Transverse colon (tissue), 4 donors: ENCODE data around the gene RRAD. TPM values are rescaled to one million over a fixed set of nuclear protein-coding genes. Genes with fewer than 3 reads are reported as not detected.

Source experiments
- DNase-seq: peaks from one replicate; pipeline ENCODE4 v3.0.0-alpha.2; 2019
- H3K27ac ChIP-seq, 4 donors: fragments of 200-600 bp; sonication (generic); 2 replicates each; pipeline ENCODE4 v1.5.1; 2016 to 2018; ENCODE audit warnings: inconsistent platforms in 4 of 4
- H3K27me3 ChIP-seq: fragments of 200-600 bp; sonication (generic); 2 replicates; pipeline ENCODE4 v1.5.1; 2017; ENCODE audit warnings: inconsistent platforms
- H3K36me3 ChIP-seq, 4 donors: fragments of 200-600 bp; sonication (generic); 2 replicates each; pipeline ENCODE4 v1.5.1; 2017 to 2019; ENCODE audit warnings: inconsistent platforms in 4 of 4
- H3K4me1 ChIP-seq, 4 donors: fragments of 200-600 bp; sonication (generic); 2 replicates each; pipeline ENCODE4 v1.5.1; 2017 to 2020; ENCODE audit warnings: inconsistent platforms in 4 of 4
- H3K4me3 ChIP-seq, 4 donors: fragments of 200-600 bp; sonication (generic); 1 replicate in 1 of 4; 2 replicates in 3 of 4; pipeline versions ENCODE4 v1.5.1 to v1.6.1; 2017 to 2019; ENCODE audit warnings: inconsistent platforms in 4 of 4
- H3K9me3 ChIP-seq, 2 donors: fragments of 200-600 bp; sonication (generic); 2 replicates each; pipeline ENCODE4 v1.5.1; 2017 to 2019; ENCODE audit warnings: inconsistent platforms in 2 of 2
- EP300 ChIP-seq: sonication (generic); formaldehyde crosslinking; IDR thresholded peaks from one replicate; pipeline ENCODE4 v1.6.1; 2017; ENCODE audit warnings: antibody characterized with exemption, low read depth
- POLR2A ChIP-seq: fragments of 450-650 bp; IDR thresholded peaks from one replicate; pipeline ENCODE4 v1.6.1; 2016; ENCODE audit warnings: antibody characterized with exemption, mild to moderate bottlenecking, moderate library complexity
- POLR2AphosphoS5 ChIP-seq, 3 donors: sonication (generic); formaldehyde crosslinking; IDR thresholded peaks; one replicate each; pipeline ENCODE4 v1.6.1; 2016; ENCODE audit warnings: antibody characterized with exemption in 3 of 3
- WGBS, 2 donors: methylation state at CpG; one replicate each; pipeline ENCODE4 v1.1.5; 2018; ENCODE audit warnings: low coverage in 1 of 2; 5-methylcytosine and 5-hydroxymethylcytosine counted together
- in situ Hi-C, 4 donors: fragments of 200-750 bp; cut with MboI; loops; one replicate each; pipeline versions ENCODE4 v1.15.0 to v1.15.1; 2017; ENCODE audit warnings: low sequenced_read_pairs in 3 of 4, low pct_ligation_motif_present in 1 of 4, low pct_unique_long_range_greater_than_20kb in 1 of 4
- intact Hi-C: fragments of 100-400 bp; cut with DNase I; formaldehyde crosslinking; loops from one replicate; pipeline ENCODE4 v1.15.1; 2023; ENCODE audit warnings: low total_unique reads
- total RNA-seq, 4 donors: library from RNA; depleted of rRNA; stranded (reverse); fragments of >200 nt; gene quantifications; one replicate each; pipeline ENCODE4 v1.1.0, GENCODE V29; 2016
- TF ChIP-seq, protein P1 (sequence below), 5 experiments: fragments of 200-600 bp in 3 of 5; fragments of 450-650 bp in 2 of 5; sonication (generic) in 3 of 5; IDR thresholded peaks; 1 replicate in 2 of 5; 2 replicates in 3 of 5; pipeline ENCODE4 v1.5.1; 2016 to 2017; ENCODE audit warnings: antibody characterized with exemption in 5 of 5, inconsistent platforms in 3 of 5, mild to moderate bottlenecking in 2 of 5, moderate library complexity in 1 of 5

The RRAD gene
- total RNA-seq, 4 donors from 2014 or later: 3.5 to 15.3 (median 4.2) TPM; not detected in 1

GRCh38 chr16:66953462-66954096 is 28.2 kb upstream of the RRAD start:
- H3K4me3 ChIP-seq: peak overlapping the region in 1 of 4 donors; percentile 8
- H3K4me1 ChIP-seq: peaks cover 5 to 62% (median 34%) of the 10 kb centered on the region in 4 donors
- peak overlapping the region; percentile 71 to 83 (median 80) for H3K27ac ChIP-seq
- peak; percentile 83 for DNase-seq
- H3K36me3 ChIP-seq: no peaks in the 10 kb centered on the region
- no peaks in the 10 kb centered on the region for H3K9me3 ChIP-seq
- peaks cover 13% of the 10 kb centered on the region for H3K27me3 ChIP-seq
- in situ Hi-C loops: loop anchor here in 2 of 4 donors (25.0 kb wide), 2 partner anchors 209 to 434 kb away; partner anchors contain the start of genes B3GNT9 (in 1 of the 2), FBXL8 (in 1 of the 2), HSF4 (in 1 of the 2) and NOL3 (in 1 of the 2)
- 49 to 55% methylated on average over 4 to 10 of the region's 10 CpGs for WGBS, 2 donors
- TF ChIP-seq POLR2A: peak; percentile 60
- peak; percentile 23 to 76 (median 68) for TF ChIP-seq POLR2AphosphoS5 (IDR thresholded peaks at IDR 0.05)
- TF ChIP-seq, protein P1, sequence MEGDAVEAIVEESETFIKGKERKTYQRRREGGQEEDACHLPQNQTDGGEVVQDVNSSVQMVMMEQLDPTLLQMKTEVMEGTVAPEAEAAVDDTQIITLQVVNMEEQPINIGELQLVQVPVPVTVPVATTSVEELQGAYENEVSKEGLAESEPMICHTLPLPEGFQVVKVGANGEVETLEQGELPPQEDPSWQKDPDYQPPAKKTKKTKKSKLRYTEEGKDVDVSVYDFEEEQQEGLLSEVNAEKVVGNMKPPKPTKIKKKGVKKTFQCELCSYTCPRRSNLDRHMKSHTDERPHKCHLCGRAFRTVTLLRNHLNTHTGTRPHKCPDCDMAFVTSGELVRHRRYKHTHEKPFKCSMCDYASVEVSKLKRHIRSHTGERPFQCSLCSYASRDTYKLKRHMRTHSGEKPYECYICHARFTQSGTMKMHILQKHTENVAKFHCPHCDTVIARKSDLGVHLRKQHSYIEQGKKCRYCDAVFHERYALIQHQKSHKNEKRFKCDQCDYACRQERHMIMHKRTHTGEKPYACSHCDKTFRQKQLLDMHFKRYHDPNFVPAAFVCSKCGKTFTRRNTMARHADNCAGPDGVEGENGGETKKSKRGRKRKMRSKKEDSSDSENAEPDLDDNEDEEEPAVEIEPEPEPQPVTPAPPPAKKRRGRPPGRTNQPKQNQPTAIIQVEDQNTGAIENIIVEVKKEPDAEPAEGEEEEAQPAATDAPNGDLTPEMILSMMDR (IDR thresholded peaks at IDR 0.05): no peak
- no peak for TF ChIP-seq EP300
- intact Hi-C loops: no loop called here

DNA sequence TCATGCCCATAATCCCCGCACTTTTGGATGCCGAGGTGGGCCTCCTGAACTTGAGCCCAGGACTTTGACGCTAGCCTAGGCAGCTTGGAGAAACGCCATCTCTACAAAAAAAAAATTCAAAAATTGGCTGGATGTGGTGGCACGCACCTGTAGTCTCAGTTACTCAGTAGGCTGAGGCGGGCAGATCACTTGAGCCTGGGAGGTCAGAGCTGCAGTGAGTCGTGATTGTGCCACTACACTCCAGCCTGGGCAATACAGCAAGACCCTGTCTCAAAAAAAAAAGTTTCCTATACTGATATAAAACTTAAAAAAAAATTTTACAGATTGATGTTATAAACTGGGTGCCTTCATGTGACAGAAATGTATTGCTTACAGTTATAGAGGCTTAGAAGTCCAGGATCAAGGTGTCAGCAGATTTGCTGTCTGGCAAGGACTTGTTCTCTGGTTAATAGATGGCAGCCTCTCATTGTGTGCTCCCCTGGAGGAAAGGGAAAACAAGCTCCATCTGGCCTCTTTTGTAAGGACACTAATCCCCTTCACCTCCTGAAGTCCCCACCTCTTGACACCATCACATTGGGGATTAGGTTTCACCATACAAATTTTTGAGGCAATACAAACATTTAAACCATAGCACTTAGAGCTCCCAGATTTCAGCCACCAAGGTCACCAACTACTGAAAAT is 27.2 kb upstream of the RRAD start:
- intact Hi-C loops (no loop called here), in situ Hi-C loops (loop anchor here in 2 of 4 donors (25.0 kb wide), 2 partner anchors 210 to 435 kb away; partner anchors contain the start of genes B3GNT9 (in 1 of the 2), FBXL8 (in 1 of the 2), HSF4 (in 1 of the 2) and NOL3 (in 1 of the 2))
- Histone ChIP-seq H3K4me1 (peaks cover 11 to 61% (median 42%) of the 10 kb centered on the region in 4 donors), H3K4me3 (no peak overlapping the region), H3K27me3 (peaks cover 13% of the 10 kb centered on the region), H3K36me3 (no peaks in the 10 kb centered on the region), H3K27ac (peak overlapping the region; percentile 71 to 83 (median 80)), H3K9me3 (no peaks in the 10 kb centered on the region)
- 85 to 100% methylated on average over 2 to 7 of the region's 7 CpGs for whole genome bisulfite sequencing, 2 donors
- TF ChIP-seq, protein P1 (IDR thresholded peaks at IDR 0.05): no peak
- TF ChIP-seq EP300 (no peak), POLR2A (no peak), POLR2AphosphoS5 (IDR thresholded peaks at IDR 0.05) (no peak)
- no peak for DNase-seq

- in situ Hi-C loops: loop anchor here in 2 of 4 donors (25.0 kb wide), 2 partner anchors 211 to 436 kb away; partner anchors contain the start of genes B3GNT9 (in 1 of the 2), FBXL8 (in 1 of the 2), HSF4 (in 1 of the 2) and NOL3 (in 1 of the 2)
- Histone ChIP-seq H3K4me1 (peaks cover 18 to 53% (median 37%) of the 10 kb centered on the region in 4 donors), H3K9me3 (no peaks in the 10 kb centered on the region), H3K27me3 (peaks cover 13% of the 10 kb centered on the region), H3K4me3 (no peak overlapping the region), H3K36me3 (no peaks in the 10 kb centered on the region), H3K27ac (no peak overlapping the region)
- TF ChIP-seq POLR2AphosphoS5 (IDR thresholded peaks at IDR 0.05) (no peak), EP300 (no peak), POLR2A (no peak)
- TF ChIP-seq, protein P1 (IDR thresholded peaks at IDR 0.05): no peak
- DNase-seq: no peak
- WGBS, 2 donors: 73 to 82% methylated on average over 4 of the region's 4 CpGs
- intact Hi-C loops: no loop called here
Observed at GRCh38 chr16:66950971-66951790, 25.8 kb upstream of the RRAD start.
